Measurements from ENCODE around the gene SH3BGR.
A peak's percentile ranks its signal among the peaks of the same experiment; 100 is the strongest.
"Not testable (repeated sequence)": the region's sequence is repeated elsewhere in the genome, so short reads cannot be mapped to it uniquely, and the experiment has no call there.

Gene SH3BGR

DNA sequence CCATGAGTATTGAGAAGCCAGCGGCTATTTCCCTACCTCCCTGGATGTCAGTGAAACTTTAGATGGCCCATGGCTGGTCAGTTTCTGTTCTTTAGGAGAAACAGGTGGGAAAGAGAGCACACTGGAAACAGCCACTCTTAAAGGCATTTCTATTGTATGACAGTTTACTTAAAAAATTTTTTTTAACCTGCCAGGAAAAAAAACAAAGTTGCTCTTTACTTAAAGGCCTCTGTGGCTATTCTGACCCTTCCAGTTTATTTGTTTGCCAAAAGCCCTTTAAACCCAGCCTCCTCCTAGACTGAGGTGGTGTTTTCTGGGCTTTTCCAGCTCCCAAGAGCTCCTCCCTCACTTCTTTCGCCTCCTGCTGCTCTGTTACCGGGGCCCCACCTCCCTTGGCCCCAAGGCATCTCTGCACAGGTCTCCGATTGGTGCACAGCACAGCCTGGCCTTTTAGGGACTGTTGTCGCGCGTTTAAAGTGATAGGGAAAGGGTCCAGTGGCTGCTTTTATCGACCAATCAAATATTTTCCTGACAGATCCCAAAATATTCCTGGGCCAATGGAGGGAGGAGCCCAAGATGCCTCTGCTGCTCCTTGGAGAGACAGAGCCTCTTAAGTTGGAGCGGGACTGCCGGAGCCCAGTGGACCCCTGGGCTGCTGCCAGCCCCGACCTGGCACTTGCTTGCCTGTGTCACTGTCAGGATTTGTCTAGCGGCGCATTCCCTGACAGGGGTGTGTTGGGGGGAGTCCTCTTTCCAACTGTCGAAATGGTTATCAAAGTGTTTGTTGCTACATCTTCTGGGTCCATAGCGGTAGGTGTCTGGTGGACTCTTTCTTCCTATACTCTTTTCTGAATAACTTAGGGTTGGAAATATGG lies at the start of gene SH3BGR:
TSS of gene SH3BGR (plus strand) at position 639 of the 875 bp plus-strand sequence. CDS start at position 766, 127 bp downstream.
- no peak for DNase-seq

DNA sequence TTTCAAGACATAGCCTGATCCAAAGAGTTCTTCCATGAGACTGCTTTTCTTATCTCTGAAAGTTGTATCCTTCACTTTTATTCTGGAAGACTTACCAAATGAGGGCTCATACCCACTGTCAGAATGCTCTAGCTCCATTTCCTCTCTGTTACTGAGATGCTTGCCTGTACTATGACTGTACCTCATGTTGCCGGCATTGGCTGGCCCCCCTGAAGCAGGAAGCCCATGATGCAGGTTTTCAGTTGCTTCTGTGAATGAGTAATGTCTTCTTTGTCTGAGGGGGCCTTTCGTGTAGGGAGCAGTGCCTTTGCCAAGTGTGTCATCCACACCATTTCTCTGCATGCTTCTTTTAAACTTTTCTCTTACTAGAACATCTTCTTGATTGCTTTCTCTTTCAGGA lies 45.7 kb upstream of the SH3BGR start:
- DNase-seq, result no peak

DNA sequence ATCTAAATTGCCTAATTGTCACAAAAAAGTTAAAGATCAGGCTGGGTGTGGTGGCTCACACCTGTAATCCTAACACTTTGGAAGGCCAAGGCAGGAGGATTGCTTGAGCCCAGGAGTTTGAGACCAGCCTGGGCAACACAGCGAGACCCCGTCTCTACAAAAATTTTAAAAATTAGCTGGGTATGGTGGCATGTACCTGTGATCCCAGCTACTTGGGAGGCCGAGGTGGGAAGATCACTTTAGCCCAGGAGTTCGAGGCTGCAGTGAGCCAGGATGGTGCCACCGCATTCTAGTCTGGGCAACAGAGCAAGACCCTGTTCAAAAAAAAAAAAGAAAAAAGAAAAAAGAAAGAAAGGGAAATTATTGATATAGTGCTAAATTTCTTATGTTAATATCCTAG lies 32.6 kb upstream of the SH3BGR start:
- DNase-seq, result not testable (repeated sequence)

DNA sequence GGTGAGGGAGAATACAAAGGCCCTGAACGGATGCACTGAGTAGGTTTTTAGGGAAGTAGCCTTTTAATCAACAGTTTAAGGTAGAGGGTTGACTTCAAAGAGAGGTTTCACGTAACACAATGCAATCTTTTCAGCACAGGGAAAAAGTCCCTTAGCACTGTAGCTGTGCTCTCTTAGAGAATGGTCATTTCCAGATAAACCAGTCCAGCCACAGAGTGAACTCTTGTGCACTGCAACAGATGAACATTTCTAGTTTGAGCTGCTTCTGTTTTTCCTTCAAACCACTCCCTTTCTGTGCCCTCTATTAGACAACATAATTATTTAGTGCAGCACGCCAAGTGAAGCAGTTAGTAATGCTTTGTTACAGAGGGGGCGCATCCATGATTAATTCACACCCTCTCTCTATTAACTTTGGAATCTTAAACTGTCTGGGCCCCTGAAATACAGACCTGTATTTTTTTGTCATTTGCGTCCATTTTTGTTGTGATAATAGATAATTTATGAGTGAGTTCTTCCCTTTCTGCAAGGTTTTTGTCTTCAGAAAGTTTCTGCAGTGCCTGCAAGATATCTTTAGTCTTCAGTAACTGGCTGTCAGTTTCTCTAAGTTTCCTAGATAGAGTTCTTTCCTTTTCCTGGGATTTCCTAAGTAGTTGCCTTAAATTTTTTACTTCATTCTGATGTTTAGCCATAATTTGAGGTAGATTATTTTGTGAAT lies 29.1 kb upstream of the SH3BGR start:
- DNase-seq, result no peak

DNA sequence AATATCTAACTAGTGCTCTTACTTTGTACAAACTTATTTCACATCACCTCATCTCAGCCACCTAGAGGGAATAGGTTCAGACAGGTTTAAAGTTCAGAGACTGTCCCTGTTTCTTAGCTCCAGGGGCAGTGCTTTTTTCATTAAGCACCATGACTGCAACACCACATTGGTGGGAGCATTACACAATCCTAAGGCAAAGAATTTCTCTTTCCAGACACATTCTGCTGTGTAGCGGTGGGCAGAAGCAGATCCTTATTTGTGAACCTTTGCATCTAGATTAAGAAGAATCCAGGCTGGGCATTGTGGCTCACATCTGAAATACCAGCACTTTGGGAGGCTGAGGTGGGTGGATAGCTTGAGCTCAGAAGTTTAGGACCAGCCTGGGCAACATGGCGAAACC lies 22.3 kb upstream of the SH3BGR start:
- DNase-seq, result no peak

DNA sequence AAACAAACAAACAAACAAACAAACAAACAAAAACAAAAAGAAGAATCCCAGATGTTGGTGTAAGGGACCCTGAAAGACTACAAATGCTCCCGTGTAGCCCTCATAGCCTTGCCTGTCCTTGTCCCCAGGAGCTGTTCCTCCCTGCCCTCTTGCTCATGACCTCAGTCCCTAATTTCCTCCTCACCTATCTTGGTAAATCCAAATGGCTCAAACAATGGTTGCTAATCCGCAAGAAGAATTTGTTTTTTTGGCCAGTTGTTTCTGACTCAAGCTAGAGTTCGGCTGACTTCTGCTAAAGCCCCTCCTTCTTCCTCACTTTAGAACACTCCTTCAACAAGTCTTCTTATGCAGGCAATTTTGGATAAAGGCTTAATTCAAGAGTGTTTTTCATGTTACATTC lies 21.8 kb upstream of the SH3BGR start:
- DNase-seq, result no peak

DNA sequence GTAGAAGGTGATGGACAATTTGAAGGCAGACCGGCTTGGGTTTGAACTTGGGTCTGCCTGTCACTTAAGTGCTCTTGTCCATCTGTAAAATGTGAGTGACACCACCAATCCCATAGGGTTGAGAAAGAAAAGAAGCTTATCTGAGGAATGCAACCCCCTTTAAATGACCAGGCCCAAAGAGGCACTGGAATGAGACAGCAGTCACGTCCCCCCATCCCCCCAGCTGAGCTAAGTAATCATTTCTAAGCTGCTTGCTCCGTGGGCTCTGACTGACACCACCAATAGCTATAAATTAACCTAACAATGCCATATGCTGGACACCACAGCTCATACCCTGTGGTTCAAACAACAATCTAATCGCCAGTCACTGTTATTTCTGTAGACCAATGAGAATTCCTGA lies 21.3 kb upstream of the SH3BGR start:
- DNase-seq, result no peak

DNA sequence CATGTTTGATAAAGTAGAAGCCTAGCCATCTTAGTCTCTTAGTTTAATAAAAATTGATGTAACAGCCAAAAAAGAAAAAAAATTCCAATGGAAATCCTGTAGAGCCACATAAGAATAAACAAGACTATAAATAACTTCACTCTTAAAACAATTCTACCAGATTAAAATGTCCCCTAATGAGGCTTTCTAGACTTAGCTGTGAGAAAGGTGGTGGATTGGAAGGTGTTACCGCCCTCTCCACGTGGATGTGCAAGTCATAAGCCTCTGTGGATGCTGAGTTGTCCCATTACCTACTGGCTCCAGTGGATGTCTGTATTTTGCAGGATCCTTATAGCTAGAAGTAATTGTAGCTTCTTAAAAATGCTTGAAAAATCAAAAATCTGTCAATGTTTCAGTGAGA lies 20.8 kb upstream of the SH3BGR start:
- DNase-seq, result no peak

DNA sequence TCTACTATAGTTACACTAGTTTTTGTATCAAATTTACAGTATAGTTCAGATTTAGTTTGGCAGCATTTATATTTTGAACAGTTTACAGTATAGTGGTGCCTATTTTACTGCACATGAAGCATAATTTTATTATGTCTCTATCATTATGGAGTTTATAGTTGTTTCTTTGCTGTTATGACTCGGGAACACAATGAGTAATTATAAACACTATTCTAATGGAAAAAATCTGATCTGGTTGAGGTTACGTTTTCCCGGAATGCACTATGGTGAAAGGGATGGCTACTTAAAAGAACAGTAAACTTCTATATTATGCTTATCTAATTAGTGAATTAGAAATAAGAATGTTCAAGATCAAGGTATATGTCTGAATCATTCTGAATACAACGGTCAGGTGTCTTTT lies 16.8 kb upstream of the SH3BGR start:
- DNase-seq, result no peak

DNA sequence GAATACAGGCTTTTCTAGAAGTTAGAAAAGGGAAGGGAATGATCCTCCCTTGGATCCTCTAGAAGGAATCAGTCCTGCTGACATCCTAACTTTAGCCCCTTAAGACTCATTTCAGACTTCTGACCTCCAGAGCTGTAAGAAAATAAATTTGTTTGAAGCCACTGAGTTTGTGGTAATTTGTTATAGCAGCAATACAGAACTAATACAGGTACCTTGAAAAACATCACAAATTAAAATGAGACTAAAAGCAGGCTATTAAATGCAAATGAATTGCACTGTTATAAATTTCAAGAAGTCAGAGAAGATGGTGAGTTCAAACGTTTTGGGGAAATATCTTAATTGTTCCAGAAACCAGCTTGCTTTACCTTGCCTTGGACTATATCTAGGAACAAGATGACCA lies 12.5 kb upstream of the SH3BGR start:
- DNase-seq, result no peak

DNA sequence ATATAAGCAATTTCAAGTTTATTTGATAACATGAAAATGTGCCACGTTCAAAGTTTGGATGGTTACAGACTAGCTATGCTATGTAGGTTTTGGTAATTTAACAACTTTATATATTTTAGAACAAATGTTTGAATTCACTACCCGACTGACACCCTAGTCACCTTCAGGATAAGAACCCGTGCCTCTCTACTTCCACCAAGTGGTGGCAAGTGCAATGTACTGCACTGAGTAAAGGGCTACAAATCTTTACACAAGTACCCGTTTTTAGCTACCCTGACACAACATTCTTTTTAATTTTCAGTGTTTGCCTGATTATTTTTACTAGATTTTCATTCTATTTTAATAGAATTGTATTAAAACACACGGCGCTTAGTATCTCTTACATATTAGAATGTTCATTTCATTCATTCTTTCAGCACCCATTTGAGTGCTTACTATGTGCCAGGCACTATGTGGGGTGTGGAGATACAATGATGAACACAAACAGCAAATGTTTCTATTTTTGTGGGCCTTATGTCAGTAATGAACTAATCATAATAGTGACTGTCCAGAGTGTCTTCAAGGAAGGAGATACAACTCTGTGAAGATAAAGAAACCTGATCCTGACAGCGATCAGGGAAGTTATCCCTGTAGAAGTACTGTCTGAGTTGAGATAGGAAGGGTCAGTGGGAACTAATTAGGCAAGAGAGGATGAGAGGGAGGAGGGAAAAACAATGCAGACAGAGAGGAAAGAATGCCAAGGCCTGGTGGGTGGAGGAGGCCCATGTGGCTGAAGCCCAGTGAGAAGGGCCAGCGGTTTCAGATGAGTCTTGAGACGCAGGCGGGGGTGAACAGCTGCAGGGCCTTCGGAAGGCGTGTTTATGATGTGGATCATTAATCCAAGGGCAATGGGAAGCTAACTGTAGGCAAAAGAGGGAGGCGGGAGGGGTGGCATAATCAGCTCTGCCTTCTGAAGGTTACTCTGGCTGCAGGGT lies 10.0 kb upstream of the SH3BGR start:
- no peak for DNase-seq

DNA sequence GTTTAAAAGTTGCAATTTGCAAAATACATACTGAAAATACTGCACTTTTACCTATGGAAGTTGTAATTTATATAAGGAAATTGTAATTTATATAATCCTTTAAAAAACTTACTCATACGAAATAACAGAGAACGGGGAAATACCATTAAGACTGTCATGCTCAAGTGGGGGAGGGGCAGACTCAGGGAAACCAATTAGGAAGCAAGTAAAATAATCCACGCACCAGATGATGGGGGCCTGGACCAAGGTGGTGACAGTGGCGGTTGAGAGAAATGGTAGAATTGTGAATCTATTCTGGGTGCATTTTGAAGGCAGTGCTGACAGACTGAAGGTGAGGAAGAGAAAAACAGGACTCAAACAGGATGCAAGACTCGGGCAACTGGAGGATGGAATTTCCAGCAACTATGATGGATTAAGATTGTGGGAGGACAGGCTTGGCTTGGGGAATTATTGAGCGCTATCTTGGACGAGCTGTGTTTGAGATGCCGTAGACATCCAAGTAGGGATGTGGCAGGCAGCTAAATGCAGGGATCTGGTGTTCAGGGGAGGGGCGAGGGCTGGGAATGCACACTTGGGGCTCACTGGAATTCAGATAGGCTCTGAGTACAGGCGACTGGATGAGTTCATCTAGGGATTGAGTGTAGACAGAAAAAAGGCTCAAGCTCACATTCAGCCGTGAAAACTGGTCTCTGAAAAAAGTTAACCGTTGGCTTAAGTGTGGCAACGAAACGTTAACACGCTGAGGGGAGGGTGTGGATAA lies 7.2 kb upstream of the SH3BGR start:
- DNase-seq, result no peak

DNA sequence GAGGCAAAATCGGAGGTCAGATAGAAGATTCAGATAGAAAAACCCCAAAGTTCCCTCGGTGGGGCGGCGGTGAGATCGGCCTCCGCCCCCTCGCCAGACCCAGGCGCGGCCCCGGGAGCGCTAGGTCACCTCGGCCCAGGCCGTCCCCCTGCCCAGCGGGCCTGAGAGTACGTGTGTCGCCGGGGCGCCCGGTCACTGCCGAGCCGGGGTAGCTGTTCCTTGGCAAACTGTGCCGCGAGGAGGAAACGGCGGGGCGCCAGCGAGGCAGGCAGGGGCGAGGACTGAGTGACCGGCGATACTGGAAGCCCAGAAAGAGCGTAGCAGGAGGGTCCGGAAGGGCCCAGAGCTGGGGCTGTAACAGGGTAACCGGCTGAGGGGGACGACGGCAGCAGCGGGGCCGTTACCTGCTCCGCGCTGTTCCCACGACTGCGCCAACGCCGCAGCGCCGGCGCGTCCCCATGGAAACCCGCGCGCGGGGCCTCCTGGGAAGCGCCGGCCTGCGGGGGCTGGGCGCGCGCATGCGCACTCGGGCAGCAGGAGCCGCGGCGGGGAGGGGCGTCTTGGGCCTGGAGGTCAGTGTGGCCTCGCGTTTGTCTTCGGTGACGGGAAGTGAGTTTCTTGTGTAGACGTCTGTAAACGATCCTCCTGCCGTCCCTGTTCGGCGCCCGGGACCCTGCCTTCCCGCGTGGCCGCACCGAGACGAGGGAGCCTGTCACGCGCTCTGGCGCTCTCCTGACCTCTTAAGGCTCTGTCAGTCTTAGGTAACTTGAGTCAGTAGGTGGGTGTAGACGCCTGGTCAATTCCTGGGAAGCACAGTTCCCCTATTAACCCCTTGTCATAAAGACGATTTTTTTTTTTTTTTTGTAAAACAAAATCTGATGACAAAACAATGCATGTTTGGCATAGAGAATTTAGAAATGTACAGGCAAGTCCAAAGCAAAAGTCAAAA lies 6.2 kb upstream of the SH3BGR start, which contains the start of gene LCA5L:
TSS of gene LCA5L (minus strand) at position 458 of the 949 bp plus-strand sequence. CDS start 17,285 bp downstream, outside the sequence.
- DNase-seq, result peak; percentile 75 to 87 (median 80)

DNA sequence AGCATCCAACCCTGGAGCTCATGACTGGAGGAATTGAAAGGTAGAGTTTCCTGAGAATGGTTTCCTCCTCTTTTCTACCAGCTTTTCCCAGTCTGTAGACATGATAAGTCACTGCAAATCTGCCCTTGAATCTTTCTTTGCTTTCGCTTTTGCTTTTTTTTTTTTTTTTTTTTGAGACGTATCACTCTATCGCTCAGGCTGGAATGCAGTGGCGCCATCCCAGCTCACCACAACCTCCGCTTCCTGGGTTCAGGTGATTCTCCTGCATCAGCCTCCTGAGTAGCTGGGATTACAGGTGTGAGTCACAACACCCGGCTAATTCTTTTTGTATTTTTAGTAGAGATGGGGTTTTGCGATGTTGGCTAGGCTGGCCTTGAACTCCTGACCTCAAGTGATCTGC lies 4.5 kb upstream of the SH3BGR start:
- DNase-seq, result no peak

DNA sequence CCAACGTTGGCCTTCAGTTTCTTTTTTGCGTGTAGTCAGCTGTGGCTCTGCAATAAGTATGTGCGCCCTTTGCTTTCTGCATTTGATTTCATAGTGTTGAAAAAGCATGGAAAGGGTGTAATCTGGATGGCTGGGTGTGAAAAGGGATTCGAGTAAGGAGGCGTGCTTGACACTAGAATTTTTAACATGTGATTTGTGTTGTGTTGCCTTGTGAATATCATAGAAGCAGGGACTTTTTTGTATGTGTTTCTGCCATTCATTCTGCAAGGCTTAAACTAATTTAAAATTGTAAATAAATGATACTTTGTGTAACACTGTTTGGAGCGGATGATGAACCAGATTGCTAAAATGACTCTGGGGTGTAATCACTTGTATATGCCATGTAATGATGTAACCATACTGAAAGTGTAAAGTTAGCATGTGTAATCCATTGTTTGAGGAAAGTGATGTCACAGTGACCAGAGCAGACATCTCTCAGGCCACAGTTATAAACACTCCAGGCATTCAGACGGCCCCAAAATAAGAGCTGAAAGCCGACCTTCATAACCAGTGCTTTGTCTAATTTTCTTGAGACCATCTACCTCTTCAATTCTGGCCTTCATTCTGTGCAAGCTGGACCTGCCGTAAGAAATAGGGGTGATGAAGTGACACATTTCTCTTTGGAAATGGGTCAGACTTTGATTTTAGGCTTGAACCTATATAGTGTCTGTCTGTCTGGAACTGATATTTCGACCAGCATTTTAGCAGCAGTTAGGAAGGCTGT lies 618 bp downstream of the SH3BGR start:
- DNase-seq, result no peak

DNA sequence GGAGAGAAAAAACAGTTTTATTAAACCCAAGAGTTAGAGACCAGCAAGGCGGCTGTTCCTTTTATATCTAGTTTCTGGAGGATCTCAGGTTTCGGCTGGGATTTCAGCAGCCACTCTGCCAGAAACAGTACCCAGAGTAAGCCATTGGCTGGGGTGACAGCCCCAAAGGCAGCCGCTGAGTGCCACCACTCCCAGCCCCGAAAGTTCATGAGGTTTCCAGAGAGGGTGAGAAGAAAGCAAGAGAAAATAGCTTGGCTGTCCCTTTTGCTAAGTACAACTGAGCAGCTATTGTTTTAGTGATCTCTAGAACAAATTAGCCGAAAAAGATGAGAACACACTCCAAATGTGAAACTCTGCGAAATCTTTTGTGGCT lies 1.2 kb downstream of the SH3BGR start:
- DNase-seq, result no peak

DNA sequence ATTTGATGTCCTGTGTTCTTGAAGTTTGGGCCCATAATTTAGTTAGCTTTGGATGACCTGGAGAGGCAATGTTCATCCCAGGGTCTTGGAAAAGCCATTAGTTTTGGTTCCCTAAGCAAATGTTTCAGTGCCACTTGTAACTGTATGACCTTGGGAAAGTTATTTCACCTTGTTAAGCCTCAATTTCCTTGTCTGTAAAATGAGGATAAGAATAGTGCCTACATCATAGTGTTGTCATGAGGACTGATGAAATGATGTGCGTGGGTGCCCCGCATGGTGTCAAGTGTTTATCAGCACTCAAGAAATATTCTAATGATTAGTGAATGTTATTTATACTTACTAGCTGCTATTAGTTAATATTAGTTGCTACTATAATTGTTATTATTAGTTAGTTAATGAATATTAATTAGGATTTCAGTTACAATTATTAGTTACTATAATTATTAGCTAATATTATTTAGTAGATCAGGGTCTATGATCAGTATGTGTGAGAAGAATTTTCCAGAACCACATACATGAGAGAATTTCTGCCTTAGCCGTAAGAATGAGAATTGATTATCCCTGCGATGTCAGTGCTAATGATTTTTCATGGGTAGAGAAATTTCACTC lies 1.9 kb downstream of the SH3BGR start:
- no peak for DNase-seq

DNA sequence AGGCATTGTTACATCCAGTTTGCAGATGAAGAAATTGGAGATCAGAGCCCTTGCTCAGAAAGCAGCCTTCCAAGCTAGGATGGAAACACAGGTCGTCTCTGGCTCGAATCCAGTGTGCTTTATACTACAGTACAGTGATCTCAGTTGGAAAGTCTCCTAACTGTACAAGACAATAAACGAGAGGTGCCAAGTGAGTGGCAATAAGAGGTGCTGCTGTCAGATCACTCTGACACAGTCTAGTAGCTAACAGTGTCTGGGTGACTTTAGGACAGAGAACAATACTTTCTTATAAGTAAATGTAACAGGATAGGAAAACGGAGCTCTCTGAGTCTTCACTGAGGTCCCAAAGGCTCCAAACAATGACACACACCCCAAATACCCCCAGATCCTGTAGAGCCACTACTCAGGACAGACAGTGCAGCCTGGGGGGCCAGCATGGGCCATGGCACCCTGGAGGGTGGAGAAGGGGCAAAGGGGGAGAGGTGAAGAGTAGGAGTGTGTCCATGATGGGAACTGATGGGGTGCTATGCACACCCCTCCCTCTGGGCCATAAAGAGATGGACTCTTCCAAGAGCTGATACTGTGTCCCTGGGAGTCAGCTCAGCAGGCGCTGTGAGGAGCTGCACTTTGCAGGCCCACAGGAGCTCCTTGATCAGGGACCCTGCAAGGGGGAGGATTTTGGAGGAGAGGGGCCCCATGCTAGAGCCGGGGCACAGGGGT lies 3.3 kb downstream of the SH3BGR start:
- no peak for DNase-seq

DNA sequence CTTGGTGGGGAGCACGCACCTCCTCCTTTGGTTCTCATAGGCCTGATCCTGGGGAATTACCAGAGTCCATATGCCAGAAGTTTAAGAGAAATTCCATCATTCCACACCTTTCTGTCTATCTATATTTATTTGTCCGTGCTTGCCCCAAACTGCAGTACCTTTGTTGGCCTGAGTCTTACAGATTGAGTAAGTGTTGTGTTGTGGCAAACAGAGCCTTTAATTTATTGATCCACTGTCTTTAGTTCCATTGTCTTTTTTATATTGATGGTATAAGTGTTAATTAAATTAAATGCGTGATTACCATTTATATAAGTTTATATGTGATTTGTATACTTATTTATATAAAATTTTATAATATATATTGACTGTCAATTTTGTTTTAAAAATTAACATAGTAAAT lies 4.9 kb downstream of the SH3BGR start:
- no peak for DNase-seq
